GM19438 (cell line): ENCODE measurements around the gene DNAJB8.

ENCODE experiments used
- ATAC-seq: cut with Tn5 transposase; IDR thresholded peaks from one replicate; pipeline ENCODE4 v1.9.1; 2021; ENCODE audit warnings: low read depth; ENCODE audit not compliant: unreplicated experiment

DNAJB8 gene

GRCh38 chr3:128484404-128485281 is 18.0 kb upstream of the DNAJB8 start:
- no peak for ATAC-seq

- ATAC-seq: no peak
Observed at GRCh38 chr3:128483657-128484403, 17.1 kb upstream of the DNAJB8 start.

- ATAC-seq: no peak
Observed at GRCh38 chr3:128482666-128483656, 16.3 kb upstream of the DNAJB8 start.

GRCh38 chr3:128482175-128482574 is 15.5 kb upstream of the DNAJB8 start:
- ATAC-seq: no peak

GRCh38 chr3:128481438-128481942 is 14.8 kb upstream of the DNAJB8 start:
- ATAC-seq: no peak

GRCh38 chr3:128480717-128481437 is 14.2 kb upstream of the DNAJB8 start:
- ATAC-seq: no peak

GRCh38 chr3:128480278-128480677 is 13.6 kb upstream of the DNAJB8 start:
- ATAC-seq: no peak

- no peak for ATAC-seq
Observed at GRCh38 chr3:128479558-128480086, 12.9 kb upstream of the DNAJB8 start.

GRCh38 chr3:128478576-128479506 is 12.2 kb upstream of the DNAJB8 start:
- ATAC-seq: no peak

- ATAC-seq: no peak
Observed at GRCh38 chr3:128476659-128477058, 10.0 kb upstream of the DNAJB8 start.

GRCh38 chr3:128475355-128475754 is 8.7 kb upstream of the DNAJB8 start:
- no peak for ATAC-seq

- no peak for ATAC-seq
Observed at GRCh38 chr3:128473737-128474136, 7.0 kb upstream of the DNAJB8 start.

GRCh38 chr3:128473180-128473519 is 6.5 kb upstream of the DNAJB8 start:
- ATAC-seq: no peak

GRCh38 chr3:128472449-128473179 is 5.9 kb upstream of the DNAJB8 start:
- ATAC-seq: no peak

GRCh38 chr3:128471720-128472119 is 5.0 kb upstream of the DNAJB8 start:
- no peak for ATAC-seq

GRCh38 chr3:128471110-128471509 is 4.4 kb upstream of the DNAJB8 start:
- no peak for ATAC-seq

- no peak for ATAC-seq
Observed at GRCh38 chr3:128470134-128470899, 3.6 kb upstream of the DNAJB8 start.
